GM19328 (cell line): ENCODE results near the gene KANK2.

Experiments used
- ATAC-seq: cut with Tn5 transposase; IDR thresholded peaks from one replicate; pipeline ENCODE4 v1.9.1; 2021; ENCODE audit warnings: mild to moderate bottlenecking, moderate library complexity; ENCODE audit not compliant: unreplicated experiment

The KANK2 gene

GRCh38 chr19:11197291-11198174, at the start of gene KANK2:
Gene KANK2 (minus strand): TSS chr19:11197545. CDS start chr19:11194511, 3,034 bp downstream.
- ATAC-seq = peak; percentile 75

DNA sequence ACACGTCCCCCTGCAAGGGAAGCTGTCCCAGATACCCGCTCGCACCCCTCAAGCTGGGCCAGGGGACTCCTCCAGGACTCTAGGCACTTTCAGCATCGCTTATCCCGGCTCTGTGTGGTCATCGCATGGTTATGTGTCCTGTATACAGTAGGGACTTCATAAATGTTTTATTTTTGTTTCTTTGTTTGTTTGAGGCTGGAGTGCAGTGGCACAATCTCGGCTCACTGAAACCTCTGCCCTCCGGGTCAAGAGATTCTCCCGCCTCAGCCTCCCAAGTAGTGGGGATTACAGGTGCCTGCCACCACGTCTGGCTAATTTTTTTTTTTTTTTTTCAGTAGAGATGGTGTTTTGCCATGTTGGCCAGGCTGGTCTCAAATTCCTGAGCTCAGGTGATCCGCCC, 49.6 kb upstream of the KANK2 start:
- ATAC-seq = no peak

DNA sequence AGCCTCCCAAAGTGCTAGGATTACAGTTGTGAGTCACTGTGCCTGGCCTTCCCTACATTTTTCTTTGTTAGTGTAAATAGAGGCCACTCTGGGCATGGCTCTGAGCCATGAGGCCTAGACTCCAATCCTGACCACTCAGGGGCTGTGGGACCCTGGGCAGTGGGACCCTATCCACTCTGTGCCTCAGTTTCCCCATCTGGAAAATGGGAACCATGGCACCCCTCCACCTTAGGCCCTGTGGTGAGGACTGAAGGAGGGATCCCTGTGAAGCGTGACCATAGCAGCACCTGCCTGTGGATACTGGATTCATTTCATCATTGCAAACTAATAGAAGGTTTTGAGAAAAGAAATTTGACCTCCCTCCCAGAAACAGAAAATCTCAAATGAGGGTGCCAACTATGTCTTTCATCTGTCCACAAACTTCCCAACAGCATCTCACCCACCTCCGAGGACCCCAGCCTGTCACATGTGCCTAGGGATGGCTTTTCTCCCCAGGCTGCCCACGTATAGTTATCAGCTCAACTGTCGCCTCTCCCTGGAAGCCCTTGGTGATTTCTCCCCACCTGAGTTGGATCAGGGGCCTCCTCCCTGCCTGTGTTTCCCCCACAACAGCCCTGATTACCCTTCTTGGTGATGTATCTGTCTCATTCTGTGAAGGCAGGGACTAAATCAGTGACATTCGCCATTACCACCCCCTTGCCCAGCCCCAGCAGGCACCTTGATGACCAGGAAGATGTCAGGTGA, 47.7 kb upstream of the KANK2 start:
- ATAC-seq = no peak

GRCh38 chr19:11243798-11244169, 46.4 kb upstream of the KANK2 start:
- ATAC-seq = no peak

GRCh38 chr19:11242864-11243797, 45.8 kb upstream of the KANK2 start:
- no peak for ATAC-seq

GRCh38 chr19:11242025-11242424, 44.7 kb upstream of the KANK2 start:
- no peak for ATAC-seq

DNA sequence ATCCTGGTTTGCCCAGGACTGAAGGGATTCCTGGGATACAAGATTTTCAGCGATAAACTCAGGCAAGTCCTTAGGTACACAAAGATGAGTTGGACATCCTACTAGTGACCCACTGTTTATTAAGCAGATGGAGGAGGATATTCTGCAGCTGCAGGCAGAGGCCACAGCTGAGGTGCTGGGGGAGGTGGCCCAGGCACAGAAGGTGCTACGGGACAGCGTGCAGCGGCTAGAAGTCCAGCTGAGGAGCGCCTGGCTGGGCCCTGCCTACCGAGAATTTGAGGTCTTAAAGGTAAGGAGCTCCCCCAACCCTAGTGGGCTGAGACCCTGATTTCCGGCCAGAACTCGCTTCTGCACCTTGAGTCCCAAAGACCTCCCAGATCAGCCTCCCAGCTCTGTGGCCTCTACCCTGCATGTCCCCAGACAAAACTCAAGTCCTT, 42.7 kb upstream of the KANK2 start:
- ATAC-seq = no peak

GRCh38 chr19:11239377-11240000, 42.1 kb upstream of the KANK2 start, which contains the start of gene ANGPTL8:
Gene ANGPTL8 (plus strand): TSS chr19:11239619. CDS start chr19:11239638, 19 bp downstream.
- no peak for ATAC-seq

- no peak for ATAC-seq
These were observed 41.5 kb upstream of the KANK2 start for GRCh38 chr19:11238781-11239376.

DNA sequence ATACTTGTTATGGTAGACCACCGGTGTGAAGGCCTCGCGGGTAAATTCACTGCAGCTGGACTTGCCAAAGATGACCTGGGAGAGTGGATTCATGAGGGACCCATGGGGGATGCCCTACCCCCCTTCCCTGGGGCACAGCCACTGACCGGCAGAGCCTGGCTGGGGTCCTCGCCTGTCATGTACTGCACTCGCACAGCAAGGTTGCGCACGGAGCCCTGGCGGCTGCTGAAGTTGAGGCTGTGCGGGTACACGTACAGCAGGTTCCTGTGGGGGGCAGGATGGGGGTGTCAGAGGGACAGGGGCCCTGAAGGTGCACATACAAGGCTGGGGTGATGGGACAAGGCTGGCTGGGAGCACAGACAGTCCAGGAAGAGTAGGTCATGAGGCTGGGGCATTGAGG, 40.7 kb upstream of the KANK2 start:
- no peak for ATAC-seq

DNA sequence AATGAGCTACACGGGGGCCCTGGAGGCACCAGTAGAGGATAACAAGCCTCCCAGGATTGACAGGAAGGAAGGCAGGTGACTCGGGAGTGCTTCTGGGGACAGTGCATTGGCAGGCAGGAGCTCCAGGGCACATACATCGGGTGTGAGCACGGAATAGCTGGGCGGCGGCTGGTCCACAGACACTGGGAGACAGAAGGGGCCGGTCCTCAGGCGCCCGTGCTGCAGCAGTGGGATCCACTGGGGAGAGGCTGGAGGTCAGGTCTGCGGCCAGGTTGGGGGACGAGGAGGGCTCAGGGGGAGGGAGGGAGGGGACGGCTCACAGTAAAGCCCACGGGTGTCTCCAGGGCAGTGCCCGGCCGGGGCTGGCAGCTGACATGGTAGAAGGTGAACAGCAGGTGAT, 40.0 kb upstream of the KANK2 start:
- no peak for ATAC-seq

DNA sequence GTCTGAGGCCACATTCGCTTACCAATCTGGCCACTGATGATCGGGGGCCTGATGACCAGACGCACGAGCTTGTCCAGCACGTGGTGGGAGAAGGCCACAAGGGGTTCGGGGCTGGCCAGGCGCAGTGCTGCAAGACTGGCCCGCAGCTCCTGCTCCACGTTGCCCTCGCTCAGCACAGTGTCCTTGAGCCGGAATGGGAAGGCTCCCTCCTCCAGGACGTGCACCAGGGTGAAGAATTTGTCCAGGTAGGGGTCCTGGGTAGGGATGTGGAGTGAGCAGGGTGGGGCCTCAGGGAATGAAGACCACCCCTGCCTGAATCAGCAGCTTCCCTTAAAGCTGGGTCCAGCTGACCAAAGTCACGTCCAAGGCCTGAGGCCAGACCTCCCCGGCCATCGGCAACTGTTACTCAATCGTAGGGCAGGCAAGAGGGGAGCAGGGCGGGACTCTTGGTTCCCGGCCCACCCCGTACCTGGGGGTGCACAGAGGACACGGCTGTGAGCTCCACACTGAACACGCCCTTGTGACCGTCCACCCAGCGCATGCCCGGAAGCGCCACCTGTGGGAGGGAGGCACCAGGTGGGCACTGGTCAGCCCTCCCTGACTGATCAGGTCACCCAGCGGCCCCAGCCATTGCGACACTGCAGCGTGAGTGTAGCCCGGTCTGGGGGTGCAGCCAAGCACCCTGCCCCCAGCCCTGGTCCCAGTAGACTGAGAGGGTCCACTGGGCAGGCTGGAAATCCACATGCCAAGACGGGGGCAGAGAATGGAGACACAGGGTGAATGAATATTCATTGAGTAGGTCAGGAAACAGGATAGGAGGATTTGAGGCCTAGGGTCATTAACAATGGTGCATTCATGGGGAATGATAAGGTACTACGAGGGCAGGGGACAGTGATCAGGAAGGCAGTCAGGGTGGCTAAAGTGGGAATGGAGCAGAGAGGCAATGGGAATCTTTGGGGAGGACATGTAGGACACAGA, 39.3 kb upstream of the KANK2 start:
- ATAC-seq = no peak

GRCh38 chr19:11234486-11235075, 37.2 kb upstream of the KANK2 start:
- no peak for ATAC-seq

- ATAC-seq = no peak
These were observed 35.7 kb upstream of the KANK2 start for GRCh38 chr19:11233073-11233472.

- ATAC-seq = no peak
These were observed 35.2 kb upstream of the KANK2 start for GRCh38 chr19:11232555-11232954.

DNA sequence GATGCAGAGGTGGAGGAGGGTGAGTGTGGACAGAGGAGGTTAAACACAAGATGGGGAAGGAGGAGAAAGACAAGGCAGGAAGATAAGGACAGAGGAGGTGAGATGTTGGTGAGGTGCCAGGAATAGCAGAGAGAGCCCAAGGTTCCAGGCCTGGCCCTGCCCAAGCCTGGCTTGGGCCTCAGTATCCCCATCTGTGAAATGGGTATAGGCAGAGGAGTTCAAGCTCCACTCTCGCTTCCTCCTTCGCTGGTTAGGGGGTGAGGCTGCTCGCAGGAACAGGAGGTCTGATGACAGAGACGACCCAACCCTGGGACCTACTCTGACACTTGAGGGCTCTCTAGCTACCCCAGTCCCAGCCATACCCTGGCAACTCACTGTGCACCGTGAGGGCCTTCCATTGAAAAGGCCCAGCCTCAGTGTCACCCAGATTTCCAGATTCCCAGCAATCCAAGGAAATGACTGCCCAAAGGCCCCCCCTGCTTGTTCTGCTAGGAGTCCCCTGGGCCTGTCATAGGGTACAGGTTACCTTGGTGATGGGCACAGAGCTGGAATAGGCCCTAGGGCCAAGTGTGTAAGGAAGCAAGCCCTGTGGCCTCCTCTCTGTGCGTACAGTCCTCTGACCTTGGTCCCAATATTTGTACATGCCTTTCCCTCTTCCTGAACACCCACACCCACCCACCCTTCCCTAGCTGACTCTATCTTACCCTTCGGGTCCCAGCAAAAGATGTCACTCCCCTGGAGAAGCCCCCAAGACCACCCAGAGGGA, 33.5 kb upstream of the KANK2 start:
- ATAC-seq = no peak

DNA sequence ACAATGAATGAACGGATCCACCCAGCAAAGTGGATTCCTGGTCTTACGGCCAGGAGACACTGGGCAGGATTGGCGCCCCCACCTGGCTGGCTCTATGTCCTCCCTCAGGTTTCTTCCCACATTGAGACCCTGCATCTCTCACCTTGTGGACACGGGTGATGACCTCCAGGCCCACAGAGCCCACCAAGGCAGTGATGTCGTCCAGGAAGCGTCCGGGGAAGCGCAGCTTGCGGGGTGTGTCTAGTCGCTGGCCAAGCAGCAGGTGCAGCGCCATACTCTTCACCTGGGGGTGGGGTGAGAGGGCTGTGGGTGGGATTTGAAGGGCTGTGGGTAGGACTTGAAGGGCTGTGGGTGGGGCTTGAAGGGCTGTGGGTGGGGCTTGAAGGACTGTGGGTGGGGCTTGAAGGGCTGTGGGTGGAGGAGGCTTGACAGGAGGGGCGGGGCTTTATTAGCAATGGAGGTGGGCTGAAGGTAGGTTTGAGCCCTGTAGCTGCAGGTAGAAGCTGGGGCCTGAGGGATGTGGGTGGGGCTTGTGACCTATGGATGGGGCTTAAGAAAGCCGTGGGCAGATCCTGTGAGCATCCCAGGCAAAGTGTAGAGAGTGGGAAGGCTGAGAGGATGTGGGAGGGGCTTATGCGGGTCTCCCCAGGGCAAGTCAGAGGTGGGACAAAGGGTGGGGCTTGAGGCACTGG, 30.0 kb upstream of the KANK2 start:
- ATAC-seq = no peak
